GM18499 (cell line): Measurements from ENCODE around the gene GOLIM4.
"Not testable (repeated sequence)": the region's sequence is repeated elsewhere in the genome, so short reads cannot be mapped to it uniquely, and the experiment has no call there.

Experiments
- ATAC-seq: cut with Tn5 transposase; IDR thresholded peaks from one replicate; pipeline ENCODE4 v1.9.1; 2021; ENCODE audit warnings: moderate number of reproducible peaks; ENCODE audit not compliant: insufficient read depth, unreplicated experiment

Gene GOLIM4

GRCh38 chr3:168095611-168096209, at the start of gene GOLIM4:
Gene GOLIM4, minus strand, starts transcription at chr3:168095924. Its CDS starts 639 bp downstream, at chr3:168095285.
- peak; percentile 74 for ATAC-seq

- ATAC-seq = no peak
These were observed 45.8 kb upstream of the GOLIM4 start for GRCh38 chr3:168141405-168141998.

- no peak for ATAC-seq
These were observed 44.2 kb upstream of the GOLIM4 start for GRCh38 chr3:168139947-168140346.

GRCh38 chr3:168138421-168138820, 42.7 kb upstream of the GOLIM4 start:
- ATAC-seq = no peak

- ATAC-seq = peak; percentile 92
These were observed 39.2 kb upstream of the GOLIM4 start for GRCh38 chr3:168134931-168135330.

- ATAC-seq = not testable (repeated sequence)
These were observed 34.5 kb upstream of the GOLIM4 start for GRCh38 chr3:168130250-168130649.

- ATAC-seq = not testable (repeated sequence)
These were observed 32.7 kb upstream of the GOLIM4 start for GRCh38 chr3:168128463-168128862.

GRCh38 chr3:168127466-168127865, 31.7 kb upstream of the GOLIM4 start:
- ATAC-seq = no peak

- ATAC-seq = no peak
These were observed 29.1 kb upstream of the GOLIM4 start for GRCh38 chr3:168124791-168125190.

- ATAC-seq = no peak
These were observed 28.6 kb upstream of the GOLIM4 start for GRCh38 chr3:168124291-168124690.

- ATAC-seq = no peak
These were observed 27.8 kb upstream of the GOLIM4 start for GRCh38 chr3:168123201-168124176.

GRCh38 chr3:168121184-168122017, 25.7 kb upstream of the GOLIM4 start:
- no peak for ATAC-seq

- ATAC-seq = no peak
These were observed 22.2 kb upstream of the GOLIM4 start for GRCh38 chr3:168117853-168118313.

GRCh38 chr3:168117059-168117458, 21.3 kb upstream of the GOLIM4 start:
- no peak for ATAC-seq

GRCh38 chr3:168116279-168116678, 20.6 kb upstream of the GOLIM4 start:
- no peak for ATAC-seq

GRCh38 chr3:168113848-168114247, 18.1 kb upstream of the GOLIM4 start:
- ATAC-seq = no peak

- ATAC-seq = no peak
These were observed 17.2 kb upstream of the GOLIM4 start for GRCh38 chr3:168112894-168113293.

- ATAC-seq = no peak
These were observed 8.6 kb upstream of the GOLIM4 start for GRCh38 chr3:168104361-168104760.

GRCh38 chr3:168102735-168103410, 7.1 kb upstream of the GOLIM4 start:
- ATAC-seq = no peak
